ENCODE measurements around the gene TRAF3.
"Not testable (repeated sequence)": the region's sequence is repeated elsewhere in the genome, so short reads cannot be mapped to it uniquely, and the experiment has no call there.

The TRAF3 gene

GRCh38 chr14:102822887-102823286 is 45.6 kb downstream of the TRAF3 start:
- not testable (repeated sequence) for DNase-seq (ENCODE audit: low read depth); H3K4me3 ChIP-seq (ENCODE audit: low read depth, low read length)

GRCh38 chr14:102823546-102823945 is 46.3 kb downstream of the TRAF3 start:
- H3K4me3 ChIP-seq (ENCODE audit: low read depth, low read length), result no peak overlapping the region
- no peak for DNase-seq (ENCODE audit: low read depth)

GRCh38 chr14:102824832-102825231 is 47.6 kb downstream of the TRAF3 start:
- H3K4me3 ChIP-seq (ENCODE audit: low read depth, low read length), result no peak overlapping the region
- DNase-seq (ENCODE audit: low read depth), result peak; percentile 36

GRCh38 chr14:102825307-102826095 is 48.3 kb downstream of the TRAF3 start:
- no peak overlapping the region for H3K4me3 ChIP-seq (ENCODE audit: low read depth, low read length)
- DNase-seq (ENCODE audit: low read depth), result no peak

- DNase-seq (ENCODE audit: low read depth), result no peak
- no peak overlapping the region for H3K4me3 ChIP-seq (ENCODE audit: low read depth, low read length)
Observed at GRCh38 chr14:102826161-102826560, 48.9 kb downstream of the TRAF3 start.

GRCh38 chr14:102826751-102827675 is 49.8 kb downstream of the TRAF3 start:
- no peak for DNase-seq (ENCODE audit: low read depth)
- H3K4me3 ChIP-seq (ENCODE audit: low read depth, low read length), result no peak overlapping the region

GRCh38 chr14:102827716-102828115 is 50.5 kb downstream of the TRAF3 start:
- DNase-seq (ENCODE audit: low read depth), result no peak
- H3K4me3 ChIP-seq (ENCODE audit: low read depth, low read length), result no peak overlapping the region

GRCh38 chr14:102828151-102828550 is 50.9 kb downstream of the TRAF3 start:
- no peak overlapping the region for H3K4me3 ChIP-seq (ENCODE audit: low read depth, low read length)
- DNase-seq (ENCODE audit: low read depth), result no peak

GRCh38 chr14:102829016-102829548 is 51.8 kb downstream of the TRAF3 start:
- no peak overlapping the region for H3K4me3 ChIP-seq (ENCODE audit: low read depth, low read length)
- no peak for DNase-seq (ENCODE audit: low read depth)

GRCh38 chr14:102830474-102831045 is 53.3 kb downstream of the TRAF3 start:
- no peak for DNase-seq (ENCODE audit: low read depth)
- H3K4me3 ChIP-seq (ENCODE audit: low read depth, low read length), result no peak overlapping the region

GRCh38 chr14:102831163-102831804 is 54.0 kb downstream of the TRAF3 start:
- no peak for DNase-seq (ENCODE audit: low read depth)
- no peak overlapping the region for H3K4me3 ChIP-seq (ENCODE audit: low read depth, low read length)

- H3K4me3 ChIP-seq (ENCODE audit: low read depth, low read length), result no peak overlapping the region
- DNase-seq (ENCODE audit: low read depth), result no peak
Observed at GRCh38 chr14:102833341-102833740, 56.1 kb downstream of the TRAF3 start.

GRCh38 chr14:102833991-102834390 is 56.7 kb downstream of the TRAF3 start:
- no peak overlapping the region for H3K4me3 ChIP-seq (ENCODE audit: low read depth, low read length)
- DNase-seq (ENCODE audit: low read depth), result no peak

- no peak for DNase-seq (ENCODE audit: low read depth)
Observed at GRCh38 chr14:102835959-102836358, 58.7 kb downstream of the TRAF3 start.

GRCh38 chr14:102837120-102837519 is 59.9 kb downstream of the TRAF3 start:
- H3K4me3 ChIP-seq (ENCODE audit: low read depth, low read length); DNase-seq (ENCODE audit: low read depth): not testable (repeated sequence)

More at GRCh38 chr14:102835959-102836358, 58.7 kb downstream of the TRAF3 start:
- no peak overlapping the region for H3K4me3 ChIP-seq (ENCODE audit: low read depth, low read length)

GRCh38 chr14:102838501-102838900 is 61.3 kb downstream of the TRAF3 start:
- no peak overlapping the region for H3K4me3 ChIP-seq (ENCODE audit: low read depth, low read length)
- DNase-seq (ENCODE audit: low read depth), result no peak

GRCh38 chr14:102840115-102840514 is 62.9 kb downstream of the TRAF3 start:
- no peak overlapping the region for H3K4me3 ChIP-seq (ENCODE audit: low read depth, low read length)
- no peak for DNase-seq (ENCODE audit: low read depth)

- H3K4me3 ChIP-seq (ENCODE audit: low read depth, low read length), result no peak overlapping the region
- DNase-seq (ENCODE audit: low read depth), result no peak
Observed at GRCh38 chr14:102840771-102841528, 63.7 kb downstream of the TRAF3 start.
